Panc1 (cell line): ENCODE measurements around the gene MARCHF7. TPM values are rescaled to one million over a fixed set of nuclear protein-coding genes. Genes with fewer than 3 reads are reported as not detected.

ENCODE experiments used
- ATAC-seq: fragments of 200-7000 bp; cut with Tn5 transposase; 2 replicates; pipeline ENCODE4 v1.9.1; 2020; ENCODE audit warnings: mild to moderate bottlenecking, moderate library complexity
- BruUV-seq: library from RNA; stranded (reverse); fragments of 400-500 nt; replicated peaks from 2 replicates; lab custom pipeline; 2021; lab: Mats Ljungman, UMichigan
- CTCF ChIA-PET: fragments of 300-600 bp; sonication (Branson Sonifier 250); formaldehyde crosslinking; loops from one replicate; lab custom pipeline; 2022; ENCODE audit warnings: antibody characterized with exemption; lab: Charles Lee
- POLR2A ChIA-PET: fragments of 300-600 bp; sonication (Branson Sonifier 250); formaldehyde crosslinking; loops from one replicate; lab custom pipeline; 2022; ENCODE audit warnings: antibody characterized with exemption; lab: Charles Lee
- DNase-seq: peaks from one replicate; pipeline ENCODE4 v3.0.0-alpha.2; 2010; ENCODE audit warnings: low read depth, low spot score
- H3K27ac ChIP-seq: 2 replicates; pipeline ENCODE4 v1.5.1; 2011; ENCODE audit warnings: mild to moderate bottlenecking, low read length, inconsistent platforms
- H3K27me3 ChIP-seq: fragments of 200-500 bp; sonication (Bioruptor generic); 2 replicates; pipeline ENCODE4 v1.6.0; 2014; ENCODE audit warnings: low read length, inconsistent platforms; ENCODE audit not compliant: control insufficient read depth, insufficient read depth
- H3K36me3 ChIP-seq: fragments of 200-500 bp; sonication (Bioruptor generic); 2 replicates; pipeline ENCODE4 v1.5.1; 2014; ENCODE audit warnings: inconsistent platforms, mild to moderate bottlenecking, low read length, moderate library complexity; ENCODE audit not compliant: control insufficient read depth, insufficient read depth
- H3K4me1 ChIP-seq: 2 replicates; pipeline ENCODE4 v1.5.1; 2011; ENCODE audit warnings: inconsistent platforms, mild to moderate bottlenecking, low read length, moderate library complexity; ENCODE audit not compliant: control insufficient read depth, insufficient read depth
- H3K4me3 ChIP-seq, 2 experiments: 2 replicates each; pipeline ENCODE4 v1.5.1; 2011 to 2012; ENCODE audit warnings: low read depth in 2 of 2, low read length in 2 of 2, mild to moderate bottlenecking in 2 of 2, inconsistent platforms in 1 of 2, moderate library complexity in 1 of 2
- H3K9me3 ChIP-seq: fragments of 200-500 bp; sonication (Bioruptor generic); 2 replicates; pipeline ENCODE4 v1.5.1; 2014; ENCODE audit warnings: low read depth, mild to moderate bottlenecking, inconsistent platforms, low read length, moderate library complexity; ENCODE audit not compliant: control insufficient read depth, insufficient read depth
- CTCF ChIP-seq: fragments of 450-650 bp; IDR thresholded peaks from 2 replicates; pipeline ENCODE4 v1.5.1; 2017; ENCODE audit warnings: mild to moderate bottlenecking
- POLR2AphosphoS5 ChIP-seq: IDR thresholded peaks from 2 replicates; pipeline ENCODE4 v1.6.1; 2012; ENCODE audit warnings: mild to moderate bottlenecking, low read depth, low read length, moderate library complexity
- SIN3A ChIP-seq: IDR thresholded peaks from 2 replicates; pipeline ENCODE4 v1.6.1; 2012; ENCODE audit warnings: low read depth, mild to moderate bottlenecking, low read length, moderate library complexity, borderline replicate concordance; ENCODE audit not compliant: insufficient read depth
- TCF7L2 ChIP-seq: IDR thresholded peaks from 2 replicates; pipeline ENCODE4 v1.6.1; 2011; ENCODE audit warnings: mild to moderate bottlenecking, low read depth, low read length, inconsistent platforms
- in situ Hi-C: cut with HindIII; loops from 2 replicates; pipeline ENCODE4 v1.10.0; 2016; ENCODE audit warnings: low sequenced_read_pairs, low pct_unique_long_range_greater_than_20kb
- intact Hi-C: fragments of 100-400 bp; cut with micrococcal nuclease; formaldehyde crosslinking; loops from one replicate; pipeline ENCODE4 v1.10.0; 2022; ENCODE audit not compliant: unreplicated experiment
- total RNA-seq: library from RNA; stranded (reverse); gene quantifications from one replicate; pipeline ENCODE4 v1.2.1, GENCODE V29; 2021; ENCODE audit not compliant: unreplicated experiment
- TF ChIP-seq, protein P1 (sequence below), 2 experiments: IDR thresholded peaks; 2 replicates each; pipeline ENCODE4 v1.6.1; 2011 to 2012; ENCODE audit warnings: low read depth in 2 of 2, control low read depth in 1 of 2, low read length in 1 of 2, mild to moderate bottlenecking in 1 of 2, moderate library complexity in 1 of 2; ENCODE audit not compliant: insufficient read depth in 1 of 2

MARCHF7 gene
- total RNA-seq, 1 experiment from 2014 or later: 85.7 TPM

DNA sequence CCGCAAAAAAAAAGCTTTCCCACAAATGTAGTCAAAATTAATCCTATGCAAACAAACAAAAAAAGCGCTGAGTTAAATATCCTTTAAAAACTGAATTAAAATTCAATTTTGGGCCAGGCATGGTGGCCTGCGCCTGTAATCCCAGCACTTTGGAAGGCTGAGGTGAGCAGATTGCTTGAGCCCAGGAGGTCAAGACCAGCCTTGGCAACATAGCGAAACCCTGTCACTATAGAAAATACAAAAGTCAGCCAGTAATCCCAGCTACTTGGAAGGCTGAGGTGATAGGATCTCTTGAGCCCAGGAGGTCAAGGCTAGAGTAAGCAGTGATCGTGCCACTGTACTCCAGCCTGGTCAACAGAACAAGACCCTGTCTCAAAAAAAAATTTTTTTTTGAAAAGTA lies 8.8 kb upstream of the MARCHF7 start:
- Histone ChIP-seq H3K27me3 (no peaks in the 10 kb centered on the region), H3K27ac (no peak overlapping the region), H3K4me3 (no peak overlapping the region), H3K36me3 (no peaks in the 10 kb centered on the region), H3K4me1 (peaks cover 7% of the 10 kb centered on the region), H3K9me3 (no peaks in the 10 kb centered on the region)
- BruUV-seq: no TSS peak
- DNase-seq (no peak), ATAC-seq (no peak)
- ChIA-PET CTCF (no interaction called here), POLR2A (interaction anchor here (0.5 kb wide), 1 partner anchor 297 kb away, joined by 3 read pairs; no protein-coding TSS in a partner anchor)
- in situ Hi-C loops: loop anchor here (25.0 kb wide), 1 partner anchor 91 kb away; the partner anchor contains the start of gene BAZ2B
- intact Hi-C loops: no loop called here
- no peak for TF ChIP-seq TCF7L2
- no peak for TF ChIP-seq CTCF
- TF ChIP-seq SIN3A: no peak
- TF ChIP-seq, protein P1, sequence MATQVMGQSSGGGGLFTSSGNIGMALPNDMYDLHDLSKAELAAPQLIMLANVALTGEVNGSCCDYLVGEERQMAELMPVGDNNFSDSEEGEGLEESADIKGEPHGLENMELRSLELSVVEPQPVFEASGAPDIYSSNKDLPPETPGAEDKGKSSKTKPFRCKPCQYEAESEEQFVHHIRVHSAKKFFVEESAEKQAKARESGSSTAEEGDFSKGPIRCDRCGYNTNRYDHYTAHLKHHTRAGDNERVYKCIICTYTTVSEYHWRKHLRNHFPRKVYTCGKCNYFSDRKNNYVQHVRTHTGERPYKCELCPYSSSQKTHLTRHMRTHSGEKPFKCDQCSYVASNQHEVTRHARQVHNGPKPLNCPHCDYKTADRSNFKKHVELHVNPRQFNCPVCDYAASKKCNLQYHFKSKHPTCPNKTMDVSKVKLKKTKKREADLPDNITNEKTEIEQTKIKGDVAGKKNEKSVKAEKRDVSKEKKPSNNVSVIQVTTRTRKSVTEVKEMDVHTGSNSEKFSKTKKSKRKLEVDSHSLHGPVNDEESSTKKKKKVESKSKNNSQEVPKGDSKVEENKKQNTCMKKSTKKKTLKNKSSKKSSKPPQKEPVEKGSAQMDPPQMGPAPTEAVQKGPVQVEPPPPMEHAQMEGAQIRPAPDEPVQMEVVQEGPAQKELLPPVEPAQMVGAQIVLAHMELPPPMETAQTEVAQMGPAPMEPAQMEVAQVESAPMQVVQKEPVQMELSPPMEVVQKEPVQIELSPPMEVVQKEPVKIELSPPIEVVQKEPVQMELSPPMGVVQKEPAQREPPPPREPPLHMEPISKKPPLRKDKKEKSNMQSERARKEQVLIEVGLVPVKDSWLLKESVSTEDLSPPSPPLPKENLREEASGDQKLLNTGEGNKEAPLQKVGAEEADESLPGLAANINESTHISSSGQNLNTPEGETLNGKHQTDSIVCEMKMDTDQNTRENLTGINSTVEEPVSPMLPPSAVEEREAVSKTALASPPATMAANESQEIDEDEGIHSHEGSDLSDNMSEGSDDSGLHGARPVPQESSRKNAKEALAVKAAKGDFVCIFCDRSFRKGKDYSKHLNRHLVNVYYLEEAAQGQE (IDR thresholded peaks at IDR 0.05; ENCODE audit: insufficient read depth in 1 of 2, low read depth in 2 of 2, low read length in 1 of 2): no peak
- TF ChIP-seq POLR2AphosphoS5: no peak

DNA sequence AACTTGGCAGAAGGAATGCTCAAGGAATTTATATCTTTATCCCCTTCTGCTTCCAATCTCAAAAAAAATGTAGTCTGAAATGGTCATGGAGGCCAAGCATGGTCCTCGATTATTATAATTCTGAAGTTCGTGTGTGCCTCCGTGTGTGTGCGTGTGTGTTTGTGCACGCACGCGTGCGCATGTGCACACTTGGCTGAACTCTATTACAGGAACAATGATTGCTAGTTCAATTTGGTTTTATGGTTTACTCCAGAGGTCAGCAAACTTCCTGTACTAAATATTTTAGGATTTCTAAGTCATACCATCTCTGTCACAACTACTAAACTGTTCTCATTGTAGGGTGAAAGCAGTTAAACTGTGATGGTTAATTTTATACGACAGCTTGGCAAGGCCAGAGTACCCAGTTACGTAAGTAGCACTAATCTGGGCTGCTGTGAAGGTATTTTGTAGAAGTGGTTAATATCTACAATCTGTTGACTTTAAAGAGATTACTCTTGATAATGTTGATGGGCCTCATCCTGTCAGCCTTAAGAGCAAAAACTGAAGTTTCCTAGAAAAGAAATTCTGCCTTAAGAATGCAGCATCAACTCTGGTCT lies 5.8 kb upstream of the MARCHF7 start:
- in situ Hi-C loops (loop anchor here (25.0 kb wide), 1 partner anchor 94 kb away; the partner anchor contains the start of gene BAZ2B), intact Hi-C loops (no loop called here)
- TF ChIP-seq CTCF: no peak
- no peak for TF ChIP-seq SIN3A
- TF ChIP-seq, protein P1 (IDR thresholded peaks at IDR 0.05; ENCODE audit: insufficient read depth in 1 of 2, low read depth in 2 of 2, low read length in 1 of 2): no peak
- TF ChIP-seq TCF7L2: no peak
- no peak for TF ChIP-seq POLR2AphosphoS5
- POLR2A ChIA-PET: no interaction called here
- CTCF ChIA-PET: no interaction called here
- ATAC-seq (no peak), DNase-seq (no peak)
- H3K4me3 ChIP-seq: no peak overlapping the region
- H3K4me1 ChIP-seq: peaks cover 14% of the 10 kb centered on the region
- H3K27ac ChIP-seq: no peak overlapping the region
- H3K27me3 ChIP-seq: no peaks in the 10 kb centered on the region
- no peaks in the 10 kb centered on the region for H3K9me3 ChIP-seq
- no peaks in the 10 kb centered on the region for H3K36me3 ChIP-seq
- no TSS peak for BruUV-seq
